ENCODE data around the gene TBC1D30.

Gene TBC1D30

DNA sequence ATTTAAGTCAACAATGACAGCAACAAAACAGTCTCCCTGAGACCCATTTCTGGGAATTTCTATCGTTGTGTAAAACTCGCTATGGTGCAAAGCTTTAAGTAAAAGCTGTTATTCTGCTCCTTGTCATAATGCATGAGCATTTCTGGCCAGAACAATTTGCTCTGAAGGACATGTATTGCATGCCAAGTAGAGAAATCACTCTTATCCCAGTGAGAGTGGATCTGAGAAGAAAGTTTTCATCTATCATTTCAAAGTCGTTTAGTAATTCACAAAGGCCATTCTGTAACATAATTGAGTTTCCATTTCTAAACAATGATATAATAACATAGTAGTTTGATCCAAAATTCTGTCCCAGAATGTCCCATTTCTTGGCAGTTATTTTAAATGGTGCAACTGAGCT, 86.6 kb downstream of the TBC1D30 start:
- DNase-seq = no peak

DNA sequence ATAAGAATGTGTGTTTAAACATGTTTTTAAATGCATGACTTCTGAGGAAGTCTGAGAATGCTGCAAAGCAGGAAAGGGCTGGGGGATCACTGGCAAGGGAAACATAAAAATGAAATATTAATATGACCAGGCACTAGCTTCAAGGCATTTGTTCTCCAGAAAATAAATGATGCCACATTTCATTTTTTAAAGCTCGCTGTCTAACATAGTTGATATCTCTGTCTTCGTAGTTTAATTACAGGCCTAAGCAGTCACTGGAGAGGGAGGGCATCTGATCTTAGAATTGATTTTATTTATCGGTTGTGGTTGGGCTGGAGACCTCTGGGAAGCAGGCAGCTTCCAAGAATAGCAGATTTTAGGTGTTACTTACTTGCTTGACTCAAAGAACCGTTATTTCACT, 87.5 kb downstream of the TBC1D30 start:
- DNase-seq = no peak

DNA sequence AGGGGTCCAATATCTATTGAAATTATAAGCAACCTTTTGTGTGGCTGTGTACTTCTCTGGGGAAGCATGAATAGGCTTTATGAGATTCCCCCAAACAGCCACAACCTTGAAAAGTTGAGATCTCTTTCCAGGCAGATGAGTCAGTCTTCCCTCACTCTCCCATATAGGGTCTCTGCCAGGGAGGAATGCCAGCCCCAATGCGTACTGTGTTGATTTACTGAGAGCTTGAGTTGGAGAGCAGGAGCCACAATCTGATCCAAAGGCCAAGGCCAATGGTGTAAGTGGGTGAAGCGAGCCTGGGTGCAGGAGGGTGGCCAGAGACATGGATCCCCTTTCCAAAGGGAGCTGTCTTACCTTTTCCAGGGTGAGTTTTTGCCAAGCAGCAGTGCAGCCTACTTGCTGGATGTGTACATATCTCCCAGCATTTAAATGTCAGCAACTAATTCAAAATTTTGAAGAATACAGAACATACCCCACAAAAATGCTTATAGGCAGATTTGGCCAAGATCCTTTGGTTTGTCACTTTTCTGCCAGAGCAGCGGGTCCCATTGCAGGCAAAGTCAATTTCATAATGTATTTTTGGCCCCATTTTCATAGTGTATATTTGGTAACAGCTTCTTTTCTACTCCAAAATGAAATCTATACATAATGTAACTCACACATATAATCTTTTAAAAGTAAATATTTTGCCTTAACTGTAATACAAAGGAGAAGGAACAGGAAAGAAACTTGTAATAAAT, 88.2 kb downstream of the TBC1D30 start:
- DNase-seq = no peak

DNA sequence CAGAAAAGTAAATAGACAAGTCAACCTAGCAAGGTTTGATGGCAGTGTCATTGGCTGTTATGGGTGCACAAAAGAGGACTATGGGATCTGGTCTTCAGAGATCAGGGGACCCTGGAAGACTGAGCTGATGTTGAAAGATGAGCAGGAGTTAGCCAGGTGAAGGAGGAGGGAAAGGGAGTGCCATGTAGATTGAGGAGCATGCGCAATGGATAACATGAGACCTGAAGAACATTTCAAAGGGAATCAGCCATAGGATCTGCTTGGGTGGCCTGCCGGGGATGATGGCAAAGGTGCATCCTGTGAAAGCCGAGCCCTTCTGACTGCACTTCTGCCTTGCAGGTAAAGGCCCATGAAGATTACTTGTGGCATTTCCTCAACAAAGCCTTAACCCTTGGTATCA, 90.8 kb downstream of the TBC1D30 start:
- no peak for DNase-seq

DNA sequence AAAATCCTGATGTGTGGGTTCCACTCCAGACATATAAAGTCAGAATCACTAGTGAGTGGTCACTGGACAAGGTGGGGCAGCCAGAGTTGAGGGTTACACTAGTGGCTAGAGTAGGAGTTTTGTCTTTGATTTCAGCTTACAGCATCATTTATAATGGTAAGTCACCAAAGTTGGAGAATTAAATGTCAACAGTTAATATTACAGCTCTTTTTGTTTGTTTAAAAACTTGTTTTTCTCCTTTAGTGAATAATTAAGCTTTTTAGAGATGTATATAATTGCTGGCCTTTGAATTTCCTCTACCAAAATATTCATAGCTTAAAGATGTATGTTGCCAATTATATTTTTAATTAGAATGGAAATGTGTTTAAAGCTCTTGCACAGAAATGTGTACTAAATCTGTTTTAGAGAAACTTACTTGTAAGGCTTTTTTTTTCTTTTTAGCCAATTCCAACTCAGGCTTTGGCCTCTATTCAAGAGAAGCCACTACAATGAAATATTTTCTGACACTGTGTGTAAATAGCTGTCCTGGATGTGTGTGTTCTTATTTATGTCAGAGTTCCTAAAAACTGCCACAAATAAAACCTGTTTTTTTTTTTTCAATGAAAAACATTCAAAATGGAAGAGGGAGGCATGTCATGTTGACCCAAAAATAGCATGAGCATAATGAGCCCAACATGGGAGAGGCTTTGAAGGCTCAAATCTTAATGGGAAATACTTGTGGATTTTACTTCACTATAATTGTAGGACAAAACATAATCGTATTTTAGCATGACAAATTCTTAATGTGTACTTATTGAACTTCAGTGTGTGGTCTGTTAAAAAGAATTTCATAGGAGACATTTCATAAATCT, 92.2 kb downstream of the TBC1D30 start:
- no peak for DNase-seq

DNA sequence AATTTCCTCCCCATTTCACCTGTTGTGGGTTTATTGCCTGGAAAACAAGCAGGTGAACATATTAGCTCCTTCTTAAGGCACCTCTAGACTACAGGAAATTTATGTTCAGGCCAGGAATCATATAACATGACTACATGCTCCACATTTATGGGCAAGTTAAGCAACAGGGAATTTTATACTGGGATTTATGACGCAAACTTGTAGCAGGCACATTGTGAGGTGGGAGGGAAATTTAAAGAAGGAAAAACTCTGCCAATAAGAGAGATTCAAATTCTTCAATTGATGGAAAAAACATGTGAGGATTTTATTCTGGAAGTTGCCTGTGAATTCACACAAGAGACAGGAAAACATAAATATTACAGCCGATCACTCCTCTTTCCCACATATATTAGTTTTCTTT, 93.9 kb downstream of the TBC1D30 start:
- DNase-seq = no peak

DNA sequence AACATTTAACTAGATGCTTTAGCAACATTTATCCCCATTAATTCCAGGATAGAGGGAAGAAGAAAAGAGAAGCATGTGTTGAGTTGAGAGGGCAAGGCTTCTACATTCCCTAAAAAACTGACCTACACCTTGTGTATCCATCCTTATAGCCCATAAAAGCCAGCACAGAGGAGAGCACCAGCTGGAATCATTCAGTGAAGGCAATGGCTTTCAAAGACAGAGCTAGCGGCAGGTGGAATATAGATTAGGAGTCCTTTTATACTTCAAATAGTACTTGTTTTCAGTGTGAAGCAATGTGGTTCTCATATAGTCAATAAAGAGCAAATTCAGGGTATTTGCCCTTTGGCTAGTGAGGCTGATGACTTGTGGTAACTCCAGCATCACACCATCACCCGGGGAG, 94.4 kb downstream of the TBC1D30 start:
- no peak for DNase-seq

DNA sequence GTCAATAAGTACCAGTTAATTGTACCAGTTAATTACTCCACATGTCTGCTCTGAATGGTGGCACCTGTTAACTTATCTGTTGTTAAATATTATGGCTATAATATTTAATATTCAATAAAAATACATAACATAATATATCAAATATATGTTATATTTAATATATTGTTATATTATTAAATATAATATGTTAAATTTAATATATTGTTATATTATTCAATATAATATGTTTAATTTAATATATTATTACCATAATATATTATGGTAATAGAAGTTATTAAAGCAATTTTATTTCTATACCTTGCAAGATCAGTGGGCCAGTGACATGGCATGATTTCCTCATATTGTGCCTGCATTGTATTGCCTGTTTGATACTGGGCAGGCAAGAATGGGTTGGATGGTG, 98.4 kb downstream of the TBC1D30 start:
- no peak for DNase-seq

DNA sequence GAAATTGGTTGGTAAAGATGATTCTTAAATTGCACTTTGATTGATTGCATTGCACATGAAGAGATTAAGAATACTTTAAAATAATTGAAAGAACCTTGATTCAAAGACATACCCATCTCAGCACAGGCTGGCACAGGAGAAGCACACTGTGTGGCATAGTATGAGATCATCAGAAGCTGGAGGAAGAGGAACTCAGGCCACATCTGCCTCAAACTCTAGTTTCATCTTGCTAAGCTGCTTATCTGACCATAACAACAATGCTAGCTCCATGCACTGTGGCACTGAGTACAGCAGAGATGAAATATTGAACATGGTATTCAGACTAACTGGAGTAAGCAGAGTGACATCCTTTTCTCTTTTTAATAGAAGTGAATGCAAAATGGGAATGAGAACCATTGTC, 99.1 kb downstream of the TBC1D30 start:
- no peak for DNase-seq

All from hypothalamus (tissue), 51 donors.